H9 (cell line): ENCODE measurements around the gene A1BG. TPM values are rescaled to one million over a fixed set of nuclear protein-coding genes. Genes with fewer than 3 reads are reported as not detected.
A peak's percentile ranks its signal among the peaks of the same experiment; 100 is the strongest.

ENCODE experiments used
- DNase-seq: peaks from one replicate; pipeline ENCODE4 v3.0.0-alpha.2; 2017
- H2AFZ ChIP-seq: one replicate; pipeline ENCODE4 v1.6.1; 2013; ENCODE audit warnings: mild to moderate bottlenecking, low read length, control low read depth, moderate library complexity
- H2AK5ac ChIP-seq: 2 replicates; pipeline ENCODE4 v1.6.1; 2013; ENCODE audit warnings: low read length, control low read depth, mixed read lengths; ENCODE audit not compliant: insufficient read length
- H2BK120ac ChIP-seq: one replicate; pipeline ENCODE4 v1.6.1; 2013; ENCODE audit warnings: low read depth, mild to moderate bottlenecking, low read length, control low read depth, inconsistent platforms; ENCODE audit not compliant: poor library complexity, severe bottlenecking
- H2BK12ac ChIP-seq: 2 replicates; pipeline ENCODE4 v1.6.1; 2013; ENCODE audit warnings: low read length, control low read depth, mixed read lengths, low read depth; ENCODE audit not compliant: insufficient read length
- H2BK15ac ChIP-seq: 2 replicates; pipeline ENCODE4 v1.6.1; 2013; ENCODE audit warnings: low read depth, low read length, control low read depth
- H2BK20ac ChIP-seq: one replicate; pipeline ENCODE4 v1.6.1; 2013; ENCODE audit warnings: low read depth, mild to moderate bottlenecking, low read length, control low read depth, inconsistent platforms; ENCODE audit not compliant: poor library complexity, severe bottlenecking
- H2BK5ac ChIP-seq: 2 replicates; pipeline ENCODE4 v1.6.1; 2013; ENCODE audit warnings: low read length, control low read depth, mixed read lengths; ENCODE audit not compliant: insufficient read length
- H3K14ac ChIP-seq: 2 replicates; pipeline ENCODE4 v1.6.1; 2013; ENCODE audit warnings: low read length, control low read depth; ENCODE audit not compliant: insufficient read depth
- H3K18ac ChIP-seq: 2 replicates; pipeline ENCODE4 v1.6.1; 2013; ENCODE audit warnings: low read depth, mild to moderate bottlenecking, mixed read lengths, low read length, control low read depth; ENCODE audit not compliant: insufficient read length
- H3K23ac ChIP-seq: 2 replicates; pipeline ENCODE4 v1.6.1; 2013; ENCODE audit warnings: low read length, control low read depth, mixed read lengths, low read depth; ENCODE audit not compliant: insufficient read length
- H3K23me2 ChIP-seq: 2 replicates; pipeline ENCODE4 v1.6.1; 2013; ENCODE audit warnings: low read depth, mild to moderate bottlenecking, mixed read lengths, low read length, control low read depth; ENCODE audit not compliant: insufficient read length, poor library complexity, severe bottlenecking
- H3K27ac ChIP-seq: 2 replicates; pipeline ENCODE4 v1.5.1; 2013; ENCODE audit warnings: low read length, control low read depth, mixed read lengths, low read depth; ENCODE audit not compliant: insufficient read length
- H3K27me3 ChIP-seq: 2 replicates; pipeline ENCODE4 v1.6.1; 2013; ENCODE audit warnings: low read length, control low read depth, inconsistent platforms; ENCODE audit not compliant: insufficient read depth
- H3K4ac ChIP-seq: 2 replicates; pipeline ENCODE4 v1.6.1; 2013; ENCODE audit warnings: low read depth, mild to moderate bottlenecking, control low read depth, inconsistent platforms, low read length, moderate library complexity
- H3K4me1 ChIP-seq: 2 replicates; pipeline ENCODE4 v1.6.1; 2013; ENCODE audit warnings: low read length, control low read depth, inconsistent platforms; ENCODE audit not compliant: insufficient read depth
- H3K4me2 ChIP-seq: 2 replicates; pipeline ENCODE4 v1.6.1; 2013; ENCODE audit warnings: low read length, control low read depth, mixed read lengths; ENCODE audit not compliant: insufficient read length, insufficient read depth
- H3K56ac ChIP-seq: 2 replicates; pipeline ENCODE4 v1.6.1; 2013; ENCODE audit warnings: low read depth, mild to moderate bottlenecking, mixed read lengths, low read length, control low read depth; ENCODE audit not compliant: insufficient read length
- H3K79me1 ChIP-seq: 2 replicates; pipeline ENCODE4 v1.6.1; 2013; ENCODE audit warnings: low read depth, mild to moderate bottlenecking, moderate library complexity, low read length, control low read depth, inconsistent platforms; ENCODE audit not compliant: insufficient read depth, poor library complexity, severe bottlenecking
- H3K79me2 ChIP-seq: 2 replicates; pipeline ENCODE4 v1.6.1; 2013; ENCODE audit warnings: low read length, control low read depth, inconsistent platforms; ENCODE audit not compliant: insufficient read depth
- H3K9ac ChIP-seq: 2 replicates; pipeline ENCODE4 v1.6.1; 2013; ENCODE audit warnings: low read length, control low read depth, mixed read lengths; ENCODE audit not compliant: insufficient read length; ENCODE audit errors: extremely low read depth
- H3K9me3 ChIP-seq: one replicate; pipeline ENCODE4 v1.6.1; 2013; ENCODE audit warnings: low read depth, low read length, inconsistent platforms; ENCODE audit not compliant: control insufficient read depth
- H3T11ph ChIP-seq: one replicate; pipeline ENCODE4 v1.6.1; 2013; ENCODE audit warnings: mild to moderate bottlenecking, low read length, control low read depth, inconsistent platforms
- H4K20me1 ChIP-seq: one replicate; pipeline ENCODE4 v1.6.1; 2013; ENCODE audit not compliant: control insufficient read depth, insufficient read length, insufficient read depth
- H4K5ac ChIP-seq: 2 replicates; pipeline ENCODE4 v1.6.1; 2013; ENCODE audit warnings: low read depth, mild to moderate bottlenecking, mixed read lengths, low read length, control low read depth; ENCODE audit not compliant: insufficient read length
- H4K8ac ChIP-seq: replicated peaks from 2 replicates; pipeline ENCODE4 v1.6.1; 2013; ENCODE audit warnings: low read length, control low read depth, mixed read lengths, low read depth; ENCODE audit not compliant: insufficient read length
- H4K91ac ChIP-seq: 2 replicates; pipeline ENCODE4 v1.6.1; 2013; ENCODE audit warnings: low read depth, mild to moderate bottlenecking, moderate library complexity, mixed read lengths, low read length, control low read depth; ENCODE audit not compliant: insufficient read length
- H3K27ac Mint-ChIP-seq, 3 experiments: 2 replicates in 2 of 3; 3 replicates in 1 of 3; pipeline ENCODE4 v1.8.0; 2020 to 2021; ENCODE audit warnings: mixed read lengths in 3 of 3, mild to moderate bottlenecking in 1 of 3, moderate library complexity in 1 of 3
- H3K27me3 Mint-ChIP-seq: 2 replicates; pipeline ENCODE4 v1.8.0; 2021; ENCODE audit warnings: low read depth, mild to moderate bottlenecking, moderate library complexity, mixed read lengths
- H3K36me3 Mint-ChIP-seq, 3 experiments: 2 replicates in 2 of 3; 3 replicates in 1 of 3; pipeline ENCODE4 v1.8.0; 2020 to 2021; ENCODE audit warnings: low read depth in 3 of 3, mixed read lengths in 3 of 3; ENCODE audit not compliant: insufficient read depth in 1 of 3
- H3K4me1 Mint-ChIP-seq, 2 experiments: 2 replicates each; pipeline ENCODE4 v1.8.0; 2020; ENCODE audit warnings: mixed read lengths in 2 of 2
- H3K4me3 Mint-ChIP-seq, 2 experiments: 2 replicates in 1 of 2; 3 replicates in 1 of 2; pipeline ENCODE4 v1.8.0; 2020 to 2021; ENCODE audit warnings: mild to moderate bottlenecking in 2 of 2, mixed read lengths in 2 of 2, moderate library complexity in 1 of 2
- H3K9me3 Mint-ChIP-seq, 2 experiments: 2 replicates in 1 of 2; 3 replicates in 1 of 2; pipeline ENCODE4 v1.8.0; 2020; ENCODE audit warnings: mild to moderate bottlenecking in 2 of 2, mixed read lengths in 2 of 2, moderate library complexity in 1 of 2
- WGBS: extraction: QIAGEN DNeasy Blood & Tissue Kit; methylation state at CpG from one replicate; pipeline ENCODE4 v1.1.7; 2013; ENCODE audit warnings: missing lambda C conversion rate, low lambda C conversion rate, mixed read lengths; ENCODE audit not compliant: insufficient read length; ENCODE audit errors: extremely low coverage; 5-methylcytosine and 5-hydroxymethylcytosine counted together
- total RNA-seq: library from RNA; stranded (reverse); gene quantifications from 2 replicates; pipeline ENCODE4 v1.2.1, GENCODE V29; 2021
- TF ChIP-seq, protein P1 (sequence below): fragments of 200-600 bp; sonication (generic); conservative IDR thresholded peaks from 3 replicates; pipeline ENCODE4 v1.8.0; 2021; ENCODE audit warnings: antibody characterized with exemption, mild to moderate bottlenecking

A1BG gene
- total RNA-seq, 1 experiment from 2014 or later: 17.4 TPM

DNA sequence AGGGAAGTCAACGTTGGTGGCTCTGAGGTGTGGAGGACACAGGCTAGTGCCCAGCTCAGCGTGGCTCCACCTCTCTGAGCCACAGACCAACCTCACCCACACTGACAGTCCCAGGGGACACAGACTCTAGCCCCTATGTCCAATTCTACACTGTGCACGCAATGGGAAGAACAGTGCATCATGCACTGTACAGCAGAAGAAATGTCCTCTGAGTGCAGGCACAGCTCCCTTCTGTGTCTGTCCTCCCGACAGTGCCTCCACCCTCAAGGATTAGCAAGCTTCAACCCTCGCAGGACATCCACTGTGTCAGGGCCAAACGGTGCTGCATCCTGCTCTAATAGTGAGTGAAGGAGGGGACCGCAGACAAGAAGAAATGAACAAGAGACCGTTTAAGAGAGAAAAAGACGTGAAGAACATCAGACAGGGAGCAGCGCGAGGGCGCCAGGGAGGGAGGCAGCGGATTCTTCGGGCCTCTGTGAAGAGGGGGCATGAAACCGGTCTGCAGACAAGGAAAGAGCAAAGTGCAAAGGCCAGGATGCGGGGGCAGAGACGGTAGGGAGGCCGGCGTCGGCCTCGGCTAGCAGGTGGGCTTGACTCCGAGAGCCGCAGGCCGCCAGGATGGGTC lies 26.9 kb upstream of the A1BG start:
- Histone ChIP-seq H3K27me3 (no peaks in the 10 kb centered on the region), H3T11ph (no peak overlapping the region), H2BK120ac (no peak overlapping the region), H3K23me2 (peaks cover 10% of the 10 kb centered on the region), H2BK12ac (no peak overlapping the region), H3K9ac (peak overlapping the region; percentile 53), H3K4me2 (peak overlapping the region; percentile 98), H2BK5ac (no peak overlapping the region), H2BK20ac (no peak overlapping the region), H3K4ac (no peak overlapping the region), H3K79me1 (no peaks in the 10 kb centered on the region), H3K14ac (peak overlapping the region; percentile 16; the same call in 1 of the 2 replicates), H3K56ac (no peak overlapping the region), H4K20me1 (no peaks in the 10 kb centered on the region), H2AFZ (no peak overlapping the region), H3K4me1 (peaks cover 3% of the 10 kb centered on the region; the same call in 1 of the 2 replicates), H4K8ac (no peak overlapping the region), H2BK15ac (no peak overlapping the region), H3K79me2 (no peaks in the 10 kb centered on the region), H3K27ac (no peak overlapping the region), H2AK5ac (no peak overlapping the region), H3K9me3 (no peaks in the 10 kb centered on the region), H4K5ac (no peak overlapping the region), H3K18ac (no peak overlapping the region), H4K91ac (no peak overlapping the region), H3K23ac (no peak overlapping the region)
- no peaks in the 10 kb centered on the region for H3K27me3 Mint-ChIP-seq
- DNase-seq: no peak
- H3K9me3 Mint-ChIP-seq: no peaks in the 10 kb centered on the region
- TF ChIP-seq, protein P1, sequence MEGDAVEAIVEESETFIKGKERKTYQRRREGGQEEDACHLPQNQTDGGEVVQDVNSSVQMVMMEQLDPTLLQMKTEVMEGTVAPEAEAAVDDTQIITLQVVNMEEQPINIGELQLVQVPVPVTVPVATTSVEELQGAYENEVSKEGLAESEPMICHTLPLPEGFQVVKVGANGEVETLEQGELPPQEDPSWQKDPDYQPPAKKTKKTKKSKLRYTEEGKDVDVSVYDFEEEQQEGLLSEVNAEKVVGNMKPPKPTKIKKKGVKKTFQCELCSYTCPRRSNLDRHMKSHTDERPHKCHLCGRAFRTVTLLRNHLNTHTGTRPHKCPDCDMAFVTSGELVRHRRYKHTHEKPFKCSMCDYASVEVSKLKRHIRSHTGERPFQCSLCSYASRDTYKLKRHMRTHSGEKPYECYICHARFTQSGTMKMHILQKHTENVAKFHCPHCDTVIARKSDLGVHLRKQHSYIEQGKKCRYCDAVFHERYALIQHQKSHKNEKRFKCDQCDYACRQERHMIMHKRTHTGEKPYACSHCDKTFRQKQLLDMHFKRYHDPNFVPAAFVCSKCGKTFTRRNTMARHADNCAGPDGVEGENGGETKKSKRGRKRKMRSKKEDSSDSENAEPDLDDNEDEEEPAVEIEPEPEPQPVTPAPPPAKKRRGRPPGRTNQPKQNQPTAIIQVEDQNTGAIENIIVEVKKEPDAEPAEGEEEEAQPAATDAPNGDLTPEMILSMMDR: no peak
- peak overlapping the region in 2 of 3 experiments; percentile 69 to 87; a peak in 5 of 7 replicates for H3K27ac Mint-ChIP-seq
- WGBS: no CpG with 5 or more reads among the region's 24 CpGs
- H3K4me3 Mint-ChIP-seq: peak overlapping the region; percentile 82 to 86
- H3K36me3 Mint-ChIP-seq: no peaks in the 10 kb centered on the region
- H3K4me1 Mint-ChIP-seq: peaks cover 8 to 11% of the 10 kb centered on the region in 2 experiments
